Cardiac muscle cell (in vitro differentiated cells and primary cell): ENCODE data around the gene HEPACAM2. TPM values are rescaled to one million over a fixed set of nuclear protein-coding genes. Genes with fewer than 3 reads are reported as not detected.

Experiments
- DNase-seq, 2 donors: peaks; one replicate each; pipeline versions ENCODE4 v3.0.0 to v3.0.0-alpha.2; 2010 to 2017; ENCODE audit warnings: low read depth in 1 of 2, low spot score in 1 of 2
- H3K27ac ChIP-seq: fragments of 200-600 bp; sonication (generic); 2 replicates; pipeline ENCODE4 v1.5.1; 2016
- H3K27me3 ChIP-seq: fragments of 200-600 bp; sonication (generic); 2 replicates; pipeline ENCODE4 v1.6.0; 2016; ENCODE audit warnings: control low read depth
- H3K36me3 ChIP-seq: fragments of 200-600 bp; sonication (generic); 2 replicates; pipeline ENCODE4 v1.5.1; 2016; ENCODE audit warnings: control low read depth
- H3K4me1 ChIP-seq: fragments of 200-600 bp; sonication (generic); 2 replicates; pipeline ENCODE4 v1.8.1; 2017; ENCODE audit warnings: low read depth, mild to moderate bottlenecking, mixed run types
- H3K4me3 ChIP-seq: fragments of 200-600 bp; sonication (generic); 2 replicates; pipeline ENCODE4 v1.5.1; 2016; ENCODE audit warnings: mild to moderate bottlenecking
- H3K9me3 ChIP-seq: fragments of 200-600 bp; sonication (generic); 2 replicates; pipeline ENCODE4 v1.5.1; 2017; ENCODE audit warnings: low read depth, mild to moderate bottlenecking, control low read depth
- polyA plus RNA-seq: library from polyadenylated mRNA; unstranded; fragments of >200 nt; fragmentation: Nextera tagmentation; extraction: Ambion mirVana; gene quantifications from 2 replicates; pipeline ENCODE4 v1.2.1, GENCODE V29; 2016
- total RNA-seq: library from RNA; depleted of rRNA; stranded (reverse); fragments of >200 nt; gene quantifications from 2 replicates; pipeline ENCODE4 v1.2.3, GENCODE V29; 2016
- TF ChIP-seq, protein P1 (sequence below): IDR thresholded peaks from 2 replicates; pipeline ENCODE4 v1.5.1; 2012; ENCODE audit warnings: low read depth, mild to moderate bottlenecking, low read length

The HEPACAM2 gene
- total and polyA plus RNA-seq, 2 experiments from 2014 or later, result not detected

DNA sequence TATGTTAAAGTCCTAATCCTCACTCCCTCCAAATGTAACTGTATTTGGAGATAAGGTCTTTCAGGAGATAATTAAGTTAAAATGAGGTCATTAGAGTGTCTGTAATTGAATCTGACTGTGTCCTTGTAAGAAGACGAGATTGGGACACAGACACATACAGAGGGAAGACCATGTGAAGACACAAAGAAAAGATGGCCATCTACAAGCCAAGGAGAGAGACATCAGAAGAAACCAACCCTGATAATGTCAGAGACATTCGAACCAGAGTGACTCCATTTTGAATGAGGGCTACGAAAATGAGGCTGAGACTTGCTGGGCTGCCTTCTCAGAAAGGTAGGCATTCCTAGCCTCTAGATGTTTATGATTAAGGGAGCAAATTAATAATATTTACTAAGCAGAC, 77.5 kb downstream of the HEPACAM2 start:
- TF ChIP-seq, protein P1, sequence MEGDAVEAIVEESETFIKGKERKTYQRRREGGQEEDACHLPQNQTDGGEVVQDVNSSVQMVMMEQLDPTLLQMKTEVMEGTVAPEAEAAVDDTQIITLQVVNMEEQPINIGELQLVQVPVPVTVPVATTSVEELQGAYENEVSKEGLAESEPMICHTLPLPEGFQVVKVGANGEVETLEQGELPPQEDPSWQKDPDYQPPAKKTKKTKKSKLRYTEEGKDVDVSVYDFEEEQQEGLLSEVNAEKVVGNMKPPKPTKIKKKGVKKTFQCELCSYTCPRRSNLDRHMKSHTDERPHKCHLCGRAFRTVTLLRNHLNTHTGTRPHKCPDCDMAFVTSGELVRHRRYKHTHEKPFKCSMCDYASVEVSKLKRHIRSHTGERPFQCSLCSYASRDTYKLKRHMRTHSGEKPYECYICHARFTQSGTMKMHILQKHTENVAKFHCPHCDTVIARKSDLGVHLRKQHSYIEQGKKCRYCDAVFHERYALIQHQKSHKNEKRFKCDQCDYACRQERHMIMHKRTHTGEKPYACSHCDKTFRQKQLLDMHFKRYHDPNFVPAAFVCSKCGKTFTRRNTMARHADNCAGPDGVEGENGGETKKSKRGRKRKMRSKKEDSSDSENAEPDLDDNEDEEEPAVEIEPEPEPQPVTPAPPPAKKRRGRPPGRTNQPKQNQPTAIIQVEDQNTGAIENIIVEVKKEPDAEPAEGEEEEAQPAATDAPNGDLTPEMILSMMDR, result no peak
- H3K4me1 ChIP-seq, result no peaks in the 10 kb centered on the region
- no peak overlapping the region for H3K4me3 ChIP-seq
- H3K36me3 ChIP-seq, result no peaks in the 10 kb centered on the region
- H3K9me3 ChIP-seq, result no peaks in the 10 kb centered on the region
- no peak overlapping the region for H3K27ac ChIP-seq
- DNase-seq, result no peak
- no peaks in the 10 kb centered on the region for H3K27me3 ChIP-seq

DNA sequence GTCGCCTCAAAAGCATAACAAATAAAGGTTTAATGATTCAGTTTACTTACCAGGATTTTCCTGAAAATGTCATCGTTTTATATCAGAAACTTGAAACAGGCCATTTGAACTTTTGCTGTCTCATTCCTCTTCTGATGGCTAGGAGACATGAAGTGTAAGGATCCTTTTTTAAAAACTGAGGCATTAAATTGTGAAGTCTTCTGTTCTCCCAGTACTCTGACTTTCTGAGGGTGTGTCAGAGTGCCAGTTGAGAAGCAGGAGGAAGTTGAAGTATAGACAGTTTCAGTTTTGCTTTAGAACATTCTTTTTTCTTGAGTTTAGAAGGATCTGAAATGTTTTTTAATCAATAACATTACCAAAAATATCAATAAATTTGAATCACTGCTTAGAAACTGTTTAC, 78.1 kb downstream of the HEPACAM2 start, which contains the start of gene SAMD9L:
Gene SAMD9L, minus strand, starts transcription at position 242 of the 400 bp plus-strand sequence. CDS start 12,414 bp downstream, outside the sequence.
- H3K36me3 ChIP-seq, result no peaks in the 10 kb centered on the region
- no peak within 1 kb of the TSS for H3K27ac ChIP-seq
- H3K9me3 ChIP-seq, result no peaks in the 10 kb centered on the region
- TF ChIP-seq, protein P1, result no peak
- peak in 1 of 2 donors; percentile 40 for DNase-seq
- no peaks in the 10 kb centered on the region for H3K4me1 ChIP-seq
- no peak within 1 kb of the TSS for H3K4me3 ChIP-seq
- H3K27me3 ChIP-seq, result no peaks in the 10 kb centered on the region

DNA sequence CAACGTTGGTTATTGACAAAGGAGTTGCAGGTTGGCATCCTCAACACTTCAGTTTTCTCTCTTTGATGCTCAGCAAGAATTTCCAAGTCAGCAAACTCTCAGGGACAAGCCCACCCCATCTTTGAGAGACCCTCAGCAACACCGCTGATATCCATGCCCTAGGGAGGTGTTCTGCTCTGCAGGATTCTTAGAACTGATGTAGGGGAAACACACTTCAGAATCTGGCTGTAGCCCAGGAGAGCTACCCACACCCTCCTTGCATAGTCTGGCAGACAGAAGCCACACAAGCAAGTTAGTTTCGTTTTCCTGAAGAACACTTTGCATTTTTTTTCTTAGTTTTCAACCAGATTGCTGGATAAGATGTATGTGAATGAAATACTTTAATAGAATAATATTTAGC, 78.9 kb downstream of the HEPACAM2 start:
- H3K27me3 ChIP-seq, result no peaks in the 10 kb centered on the region
- peak in 1 of 2 donors; percentile 68 for DNase-seq
- H3K36me3 ChIP-seq, result no peaks in the 10 kb centered on the region
- H3K4me1 ChIP-seq, result no peaks in the 10 kb centered on the region
- H3K27ac ChIP-seq, result no peak overlapping the region
- H3K9me3 ChIP-seq, result no peaks in the 10 kb centered on the region
- TF ChIP-seq, protein P1, result no peak
- no peak overlapping the region for H3K4me3 ChIP-seq

DNA sequence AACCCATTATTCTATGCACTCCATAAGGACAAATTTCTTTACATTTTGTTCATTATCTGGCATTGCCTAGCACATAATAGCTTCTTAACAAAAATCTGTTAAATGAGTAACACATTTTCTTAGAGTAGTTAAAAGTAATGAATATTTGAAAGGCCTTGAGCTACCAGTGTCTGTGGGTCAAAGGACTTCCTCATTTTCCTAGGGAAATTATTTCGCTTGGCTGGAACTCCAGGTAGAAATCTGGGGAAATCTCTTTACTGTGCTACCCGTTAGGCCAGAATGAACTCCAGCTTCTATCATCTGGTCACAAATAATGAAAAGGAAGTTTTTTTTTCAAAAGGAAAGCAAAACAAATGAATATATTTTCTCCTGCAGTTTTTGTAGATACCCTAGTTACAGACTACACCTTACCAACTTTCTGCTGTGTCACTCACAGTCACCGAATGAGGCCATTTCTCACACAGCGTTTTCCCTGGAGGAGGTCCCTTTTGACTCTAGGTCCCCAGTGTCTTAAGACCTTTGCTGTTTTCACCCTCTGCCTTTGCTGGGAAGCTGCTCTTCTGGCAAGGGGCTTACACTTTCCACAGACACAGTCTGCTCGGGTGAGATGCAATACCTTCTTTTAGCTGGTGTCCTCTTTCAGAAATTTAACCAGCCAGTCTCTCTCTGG, 79.7 kb downstream of the HEPACAM2 start:
- no peaks in the 10 kb centered on the region for H3K4me1 ChIP-seq
- H3K27me3 ChIP-seq, result no peaks in the 10 kb centered on the region
- no peaks in the 10 kb centered on the region for H3K9me3 ChIP-seq
- no peak overlapping the region for H3K27ac ChIP-seq
- no peak overlapping the region for H3K4me3 ChIP-seq
- TF ChIP-seq, protein P1, result no peak
- H3K36me3 ChIP-seq, result no peaks in the 10 kb centered on the region
- DNase-seq, result no peak

DNA sequence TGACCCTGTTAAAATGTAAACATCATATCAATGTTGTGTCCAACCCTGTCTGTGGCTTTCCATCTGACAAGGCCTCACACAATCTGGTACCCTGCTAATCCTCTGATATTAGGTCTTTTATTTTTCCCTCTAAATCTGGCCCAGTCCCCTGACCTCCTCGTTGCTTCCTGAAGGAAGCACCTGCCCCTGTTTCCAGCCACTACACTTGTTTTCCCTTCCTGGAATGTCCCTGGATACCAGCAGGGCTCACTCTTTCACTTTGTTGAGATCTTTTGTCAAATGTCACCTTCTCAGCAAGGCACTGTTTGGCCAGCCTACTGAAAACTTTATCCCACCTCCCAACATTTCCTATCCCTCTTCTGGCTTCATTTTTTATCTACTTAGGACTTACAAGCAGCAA, 80.2 kb downstream of the HEPACAM2 start:
- TF ChIP-seq, protein P1, result no peak
- no peaks in the 10 kb centered on the region for H3K36me3 ChIP-seq
- no peaks in the 10 kb centered on the region for H3K4me1 ChIP-seq
- H3K27me3 ChIP-seq, result no peaks in the 10 kb centered on the region
- no peaks in the 10 kb centered on the region for H3K9me3 ChIP-seq
- no peak for DNase-seq
- H3K4me3 ChIP-seq, result no peak overlapping the region
- H3K27ac ChIP-seq, result no peak overlapping the region
